Endodermal cell (in vitro differentiated cells): ENCODE data around the gene ZNRF3. TPM values are rescaled to one million over a fixed set of nuclear protein-coding genes. Genes with fewer than 3 reads are reported as not detected.
"Not testable (repeated sequence)": the region's sequence is repeated elsewhere in the genome, so short reads cannot be mapped to it uniquely, and the experiment has no call there.

ENCODE experiments used
- DNase-seq: peaks from one replicate; pipeline ENCODE4 v3.0.0-alpha.2; 2017
- H3K27ac ChIP-seq: 2 replicates; pipeline ENCODE4 v1.5.1; 2013; ENCODE audit warnings: mild to moderate bottlenecking, low read depth, low read length, moderate library complexity
- H3K27me3 ChIP-seq: 2 replicates; pipeline ENCODE4 v1.6.1; 2013; ENCODE audit warnings: mild to moderate bottlenecking, low read length, moderate library complexity; ENCODE audit not compliant: insufficient read depth, control insufficient read depth, poor library complexity, severe bottlenecking
- H3K36me3 ChIP-seq: 2 replicates; pipeline ENCODE4 v1.7.0; 2013; ENCODE audit warnings: mild to moderate bottlenecking, low read length, moderate library complexity; ENCODE audit not compliant: control insufficient read depth, insufficient read depth
- H3K4me1 ChIP-seq: one replicate; pipeline ENCODE4 v1.7.0; 2013; ENCODE audit warnings: low read length; ENCODE audit not compliant: control insufficient read depth, insufficient read depth
- H3K4me3 ChIP-seq: 2 replicates; pipeline ENCODE4 v1.5.1; 2013; ENCODE audit warnings: mild to moderate bottlenecking, low read length, moderate library complexity
- H3K9ac ChIP-seq: 2 replicates; pipeline ENCODE4 v1.6.1; 2013; ENCODE audit warnings: mild to moderate bottlenecking, low read length, moderate library complexity; ENCODE audit not compliant: poor library complexity, severe bottlenecking; ENCODE audit errors: extremely low read depth
- H3K9me3 ChIP-seq: 2 replicates; pipeline ENCODE4 v1.6.1; 2013; ENCODE audit warnings: mild to moderate bottlenecking, low read length, moderate library complexity; ENCODE audit not compliant: control insufficient read depth
- H3K27ac Mint-ChIP-seq: 2 replicates; pipeline ENCODE4 v1.8.0; 2020; ENCODE audit warnings: mixed read lengths
- H3K27me3 Mint-ChIP-seq: 2 replicates; pipeline ENCODE4 v1.8.0; 2021; ENCODE audit warnings: mild to moderate bottlenecking, mixed read lengths; ENCODE audit not compliant: insufficient read depth
- H3K36me3 Mint-ChIP-seq: 2 replicates; pipeline ENCODE4 v1.8.0; 2020; ENCODE audit warnings: low read depth, mixed read lengths
- H3K4me1 Mint-ChIP-seq: 2 replicates; pipeline ENCODE4 v1.8.0; 2020; ENCODE audit warnings: mixed read lengths
- H3K4me3 Mint-ChIP-seq: 2 replicates; pipeline ENCODE4 v1.8.0; 2020; ENCODE audit warnings: mild to moderate bottlenecking, moderate library complexity, mixed read lengths
- H3K9me3 Mint-ChIP-seq: 2 replicates; pipeline ENCODE4 v1.8.0; 2020; ENCODE audit warnings: mild to moderate bottlenecking, mixed read lengths
- WGBS, 2 experiments: methylation state at CpG; one replicate each; pipeline versions ENCODE4 v1.1.5 to v1.1.7; 2013; ENCODE audit warnings: missing lambda C conversion rate in 2 of 2, mixed read lengths in 1 of 2; ENCODE audit not compliant: insufficient coverage in 1 of 2, insufficient read length in 1 of 2; 5-methylcytosine and 5-hydroxymethylcytosine counted together
- total RNA-seq, 2 donors: library from RNA; stranded (reverse); fragmentation: NEBNext Ultra II Directional in 1 of 2; extraction: Animal tissue kit (Norgen Biotek cat#: 25700) in 1 of 2; gene quantifications; 2 replicates in 1 of 2; 3 replicates in 1 of 2; pipeline ENCODE4 v1.2.1, GENCODE V29; 2021
- TF ChIP-seq, protein P1 (sequence below): fragments of 200-600 bp; sonication (generic); conservative IDR thresholded peaks from 2 replicates; pipeline ENCODE4 v1.5.0; 2021; ENCODE audit warnings: antibody characterized with exemption, mild to moderate bottlenecking

Gene ZNRF3
- total RNA-seq, 2 donors from 2014 or later, result 15.8 to 19.8 TPM

GRCh38 chr22:28947125-28947524 lies 63.8 kb downstream of the ZNRF3 start:
- 100% methylated on average over 1 of the region's 1 CpG; no CpG with 5 or more reads in 1 of the 2 experiments for WGBS, 2 experiments
- TF ChIP-seq, protein P1, sequence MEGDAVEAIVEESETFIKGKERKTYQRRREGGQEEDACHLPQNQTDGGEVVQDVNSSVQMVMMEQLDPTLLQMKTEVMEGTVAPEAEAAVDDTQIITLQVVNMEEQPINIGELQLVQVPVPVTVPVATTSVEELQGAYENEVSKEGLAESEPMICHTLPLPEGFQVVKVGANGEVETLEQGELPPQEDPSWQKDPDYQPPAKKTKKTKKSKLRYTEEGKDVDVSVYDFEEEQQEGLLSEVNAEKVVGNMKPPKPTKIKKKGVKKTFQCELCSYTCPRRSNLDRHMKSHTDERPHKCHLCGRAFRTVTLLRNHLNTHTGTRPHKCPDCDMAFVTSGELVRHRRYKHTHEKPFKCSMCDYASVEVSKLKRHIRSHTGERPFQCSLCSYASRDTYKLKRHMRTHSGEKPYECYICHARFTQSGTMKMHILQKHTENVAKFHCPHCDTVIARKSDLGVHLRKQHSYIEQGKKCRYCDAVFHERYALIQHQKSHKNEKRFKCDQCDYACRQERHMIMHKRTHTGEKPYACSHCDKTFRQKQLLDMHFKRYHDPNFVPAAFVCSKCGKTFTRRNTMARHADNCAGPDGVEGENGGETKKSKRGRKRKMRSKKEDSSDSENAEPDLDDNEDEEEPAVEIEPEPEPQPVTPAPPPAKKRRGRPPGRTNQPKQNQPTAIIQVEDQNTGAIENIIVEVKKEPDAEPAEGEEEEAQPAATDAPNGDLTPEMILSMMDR, result no peak
- H3K4me3 ChIP-seq, result no peak overlapping the region
- DNase-seq, result no peak
- peaks cover 15% of the 10 kb centered on the region for H3K9me3 ChIP-seq
- peaks cover 20% of the 10 kb centered on the region for H3K36me3 Mint-ChIP-seq
- H3K36me3 ChIP-seq, result peaks cover 6% of the 10 kb centered on the region
- no peak overlapping the region for H3K27ac ChIP-seq
- peaks cover 9% of the 10 kb centered on the region for H3K4me1 ChIP-seq
- no peak overlapping the region for H3K27ac Mint-ChIP-seq
- peaks cover 30% of the 10 kb centered on the region for H3K4me1 Mint-ChIP-seq
- no peaks in the 10 kb centered on the region for H3K27me3 ChIP-seq
- no peak overlapping the region for H3K9ac ChIP-seq
- no peaks in the 10 kb centered on the region for H3K27me3 Mint-ChIP-seq
- no peak overlapping the region for H3K4me3 Mint-ChIP-seq
- peaks cover 14% of the 10 kb centered on the region for H3K9me3 Mint-ChIP-seq

DNA sequence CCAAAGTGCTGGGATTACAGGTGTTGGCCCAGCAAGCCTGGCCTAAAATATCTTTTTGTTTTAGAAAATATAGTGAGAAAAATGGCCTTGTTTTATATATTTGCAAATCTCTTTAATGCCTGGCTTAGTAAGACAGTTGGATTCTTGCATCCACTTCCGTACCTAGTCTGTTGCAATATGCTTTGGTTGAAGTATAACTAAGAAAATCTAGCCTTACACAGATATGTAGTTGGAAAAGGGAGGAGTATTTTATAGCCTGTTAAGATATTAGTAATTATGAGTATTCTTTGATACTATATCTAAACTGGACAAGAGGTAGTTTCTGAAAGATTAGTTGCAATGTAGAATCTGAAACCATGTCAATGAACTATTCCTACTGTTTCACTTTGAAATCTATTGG lies 65.1 kb downstream of the ZNRF3 start:
- TF ChIP-seq, protein P1, result no peak
- Histone ChIP-seq H3K9me3 (peaks cover 15% of the 10 kb centered on the region), H3K4me3 (no peak overlapping the region), H3K36me3 (peaks cover 6% of the 10 kb centered on the region), H3K9ac (no peak overlapping the region), H3K4me1 (peaks cover 2% of the 10 kb centered on the region), H3K27ac (no peak overlapping the region), H3K27me3 (no peaks in the 10 kb centered on the region)
- no peak for DNase-seq
- Mint-ChIP-seq H3K36me3 (peaks cover 20% of the 10 kb centered on the region), H3K27ac (no peak overlapping the region), H3K4me1 (peaks cover 30% of the 10 kb centered on the region), H3K27me3 (no peaks in the 10 kb centered on the region), H3K9me3 (peaks cover 14% of the 10 kb centered on the region), H3K4me3 (no peak overlapping the region)
- WGBS, 2 experiments, result 95% methylated on average over 1 of the region's 1 CpG; no CpG with 5 or more reads in 1 of the 2 experiments

DNA sequence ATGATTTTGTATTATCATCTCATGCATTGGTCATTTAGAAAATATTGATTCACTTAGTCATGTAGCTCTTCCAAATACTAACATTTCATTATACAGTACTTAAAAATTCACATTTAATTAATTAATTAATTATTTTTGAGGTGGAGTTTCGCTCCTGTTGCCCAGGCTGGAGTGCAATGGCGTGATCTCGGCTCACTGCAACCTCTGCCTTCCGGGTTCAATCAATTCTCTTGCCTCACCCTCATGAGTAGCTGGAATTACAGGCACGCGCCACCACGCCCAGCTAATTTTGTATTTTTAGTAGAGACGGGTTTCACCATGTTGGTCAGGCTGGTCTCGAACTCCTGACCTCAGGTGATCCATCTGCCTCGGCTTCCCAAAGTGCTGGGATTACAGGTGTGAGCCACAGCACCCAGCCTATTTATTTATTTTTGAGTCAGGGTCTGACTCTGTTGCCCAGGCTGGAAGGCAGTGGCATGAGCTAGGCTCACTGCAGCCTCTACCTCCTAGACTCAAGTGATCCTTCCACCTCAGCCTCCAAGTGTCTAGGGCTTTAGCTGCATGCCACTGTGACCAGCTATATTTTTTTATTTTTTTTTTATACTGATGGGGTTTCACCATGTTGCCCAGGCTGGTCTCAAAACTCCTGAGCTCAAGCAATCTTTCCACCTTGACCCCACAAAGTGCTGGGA lies 65.6 kb downstream of the ZNRF3 start:
- not testable (repeated sequence) for H3K36me3 ChIP-seq, H3K27ac Mint-ChIP-seq, H3K27me3 Mint-ChIP-seq, H3K4me3 Mint-ChIP-seq, H3K9ac ChIP-seq, H3K4me1 ChIP-seq, H3K27me3 ChIP-seq, H3K4me3 ChIP-seq, DNase-seq, H3K27ac ChIP-seq
- 95 to 96% methylated on average over 10 of the region's 10 CpGs for WGBS, 2 experiments
- Mint-ChIP-seq H3K4me1 (peaks cover 30% of the 10 kb centered on the region), H3K9me3 (peaks cover 14% of the 10 kb centered on the region), H3K36me3 (peaks cover 20% of the 10 kb centered on the region)
- peaks cover 15% of the 10 kb centered on the region for H3K9me3 ChIP-seq
